ENCODE results near the gene RAD23A. TPM values are rescaled to one million over a fixed set of nuclear protein-coding genes. Genes with fewer than 3 reads are reported as not detected.

Gene RAD23A
- total RNA-seq, 1 donor from 2014 or later = 71.6 TPM

DNA sequence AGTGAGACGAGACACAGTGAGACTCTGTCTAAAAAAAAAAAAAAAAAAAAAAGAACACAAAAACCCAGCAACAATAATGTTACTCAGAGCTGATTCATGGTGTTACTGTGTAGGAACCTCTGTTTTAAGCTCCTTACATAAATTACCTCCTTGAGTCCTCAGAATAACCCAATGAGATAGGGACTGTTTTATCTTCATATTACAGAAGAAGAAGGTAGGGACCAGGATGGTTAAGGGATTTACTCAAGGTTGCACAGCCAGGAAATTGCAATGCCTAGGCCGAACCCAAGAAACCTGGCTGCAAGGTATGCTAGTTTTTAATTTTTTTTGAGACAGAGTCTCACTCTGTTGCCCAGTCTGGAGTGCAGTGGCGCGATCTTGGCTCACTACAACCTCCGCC, 22.2 kb downstream of the RAD23A start:
- Mint-ChIP-seq H3K36me3 (ENCODE audit: low read depth) (no peaks in the 10 kb centered on the region), H3K27me3 (ENCODE audit: low read depth) (no peaks in the 10 kb centered on the region), H3K4me1 (ENCODE audit: low read depth) (peaks cover 23% of the 10 kb centered on the region), H3K4me3 (ENCODE audit: unreplicated experiment) (no peak overlapping the region), H3K9me3 (ENCODE audit: low read depth) (no peaks in the 10 kb centered on the region), H3K27ac (ENCODE audit: unreplicated experiment) (no peak overlapping the region)
- TF ChIP-seq, protein P1, sequence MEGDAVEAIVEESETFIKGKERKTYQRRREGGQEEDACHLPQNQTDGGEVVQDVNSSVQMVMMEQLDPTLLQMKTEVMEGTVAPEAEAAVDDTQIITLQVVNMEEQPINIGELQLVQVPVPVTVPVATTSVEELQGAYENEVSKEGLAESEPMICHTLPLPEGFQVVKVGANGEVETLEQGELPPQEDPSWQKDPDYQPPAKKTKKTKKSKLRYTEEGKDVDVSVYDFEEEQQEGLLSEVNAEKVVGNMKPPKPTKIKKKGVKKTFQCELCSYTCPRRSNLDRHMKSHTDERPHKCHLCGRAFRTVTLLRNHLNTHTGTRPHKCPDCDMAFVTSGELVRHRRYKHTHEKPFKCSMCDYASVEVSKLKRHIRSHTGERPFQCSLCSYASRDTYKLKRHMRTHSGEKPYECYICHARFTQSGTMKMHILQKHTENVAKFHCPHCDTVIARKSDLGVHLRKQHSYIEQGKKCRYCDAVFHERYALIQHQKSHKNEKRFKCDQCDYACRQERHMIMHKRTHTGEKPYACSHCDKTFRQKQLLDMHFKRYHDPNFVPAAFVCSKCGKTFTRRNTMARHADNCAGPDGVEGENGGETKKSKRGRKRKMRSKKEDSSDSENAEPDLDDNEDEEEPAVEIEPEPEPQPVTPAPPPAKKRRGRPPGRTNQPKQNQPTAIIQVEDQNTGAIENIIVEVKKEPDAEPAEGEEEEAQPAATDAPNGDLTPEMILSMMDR (IDR thresholded peaks at IDR 0.05) = no peak
- no peak for DNase-seq (ENCODE audit: low spot score)

DNA sequence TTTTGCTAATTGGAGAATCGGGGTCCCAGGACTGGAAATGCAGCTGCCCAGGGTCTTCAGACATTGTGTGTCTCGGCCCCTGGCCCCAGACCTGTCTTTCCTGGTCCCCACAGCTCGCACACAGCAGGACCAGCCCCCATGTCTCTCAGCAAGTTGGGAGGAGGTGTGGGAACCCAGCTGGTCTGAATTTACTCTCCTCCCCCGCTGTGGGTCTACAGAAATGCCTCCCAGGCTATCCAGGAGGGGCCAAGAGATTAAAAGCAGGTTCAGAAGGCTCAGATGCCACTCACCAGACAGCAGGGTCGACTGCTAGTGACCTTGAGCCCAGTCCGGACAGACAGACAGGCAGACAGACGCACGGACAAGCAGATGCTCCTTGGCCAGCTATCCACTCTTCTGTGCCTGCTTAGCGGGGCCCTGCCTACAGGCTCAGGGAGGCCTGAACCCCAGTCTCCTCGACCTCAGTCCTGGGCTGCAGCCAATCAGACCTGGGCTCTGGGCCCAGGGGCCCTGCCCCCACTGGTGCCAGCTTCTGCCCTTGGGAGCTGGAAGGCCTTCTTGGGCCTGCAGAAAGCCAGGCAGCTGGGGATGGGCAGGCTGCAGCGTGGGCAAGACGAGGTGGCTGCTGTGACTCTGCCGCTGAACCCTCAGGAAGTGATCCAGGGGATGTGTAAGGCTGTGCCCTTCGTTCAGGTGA, 23.8 kb downstream of the RAD23A start, which contains the start of gene DAND5:
Gene DAND5, plus strand, starts transcription at position 285 of the 697 bp plus-strand sequence. Its CDS starts 85 bp downstream, at position 370.
- H3K27me3 Mint-ChIP-seq (ENCODE audit: low read depth) = no peaks in the 10 kb centered on the region
- H3K4me3 Mint-ChIP-seq (ENCODE audit: unreplicated experiment) = no peak within 1 kb of the TSS
- H3K9me3 Mint-ChIP-seq (ENCODE audit: low read depth) = no peaks in the 10 kb centered on the region
- H3K36me3 Mint-ChIP-seq (ENCODE audit: low read depth) = no peaks in the 10 kb centered on the region
- DNase-seq (ENCODE audit: low spot score) = no peak
- H3K4me1 Mint-ChIP-seq (ENCODE audit: low read depth) = peaks cover 23% of the 10 kb centered on the region
- TF ChIP-seq, protein P1 (IDR thresholded peaks at IDR 0.05) = no peak
- H3K27ac Mint-ChIP-seq (ENCODE audit: unreplicated experiment) = no peak within 1 kb of the TSS

DNA sequence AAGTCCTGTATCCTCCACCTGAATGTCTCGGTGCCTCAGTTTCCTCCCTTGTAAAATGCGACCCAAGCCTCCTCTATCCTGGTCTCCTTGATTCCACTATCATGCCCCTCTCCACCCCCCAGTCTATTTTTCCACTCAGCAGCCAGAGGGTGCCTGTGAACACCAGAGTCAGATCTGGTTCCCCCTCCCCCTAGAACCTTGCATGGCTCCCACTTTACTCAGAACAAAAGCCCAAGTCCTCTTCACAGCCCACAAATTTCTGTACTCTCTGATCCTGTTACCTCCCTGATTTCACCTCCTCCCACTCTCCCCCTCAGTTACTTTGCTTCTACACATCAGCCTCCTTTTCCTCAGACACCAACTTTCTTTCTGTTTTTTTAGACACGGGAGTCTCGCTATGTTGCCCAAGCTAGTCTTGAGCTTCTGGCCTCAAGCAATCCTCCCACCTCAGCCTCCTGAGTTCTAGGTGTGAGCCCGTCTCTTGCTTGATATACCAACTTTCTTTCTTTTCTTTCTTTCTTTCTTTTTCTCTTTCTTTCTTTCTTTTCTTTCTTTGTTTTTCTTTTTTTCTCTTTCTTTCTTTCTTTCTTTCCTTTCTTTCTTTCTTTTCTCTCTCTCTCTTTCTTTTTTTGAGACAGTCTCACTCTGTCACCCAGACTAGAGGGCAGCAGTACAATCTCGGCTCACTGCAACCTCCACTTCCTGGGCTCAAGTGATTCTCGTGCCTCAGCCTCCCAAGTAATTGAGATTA, 24.6 kb downstream of the RAD23A start:
- no peak overlapping the region for H3K27ac Mint-ChIP-seq (ENCODE audit: unreplicated experiment)
- H3K4me1 Mint-ChIP-seq (ENCODE audit: low read depth) = peaks cover 19% of the 10 kb centered on the region
- H3K36me3 Mint-ChIP-seq (ENCODE audit: low read depth) = no peaks in the 10 kb centered on the region
- TF ChIP-seq, protein P1 (IDR thresholded peaks at IDR 0.05) = no peak
- H3K9me3 Mint-ChIP-seq (ENCODE audit: low read depth) = no peaks in the 10 kb centered on the region
- no peaks in the 10 kb centered on the region for H3K27me3 Mint-ChIP-seq (ENCODE audit: low read depth)
- no peak overlapping the region for H3K4me3 Mint-ChIP-seq (ENCODE audit: unreplicated experiment)
- DNase-seq (ENCODE audit: low spot score) = no peak

DNA sequence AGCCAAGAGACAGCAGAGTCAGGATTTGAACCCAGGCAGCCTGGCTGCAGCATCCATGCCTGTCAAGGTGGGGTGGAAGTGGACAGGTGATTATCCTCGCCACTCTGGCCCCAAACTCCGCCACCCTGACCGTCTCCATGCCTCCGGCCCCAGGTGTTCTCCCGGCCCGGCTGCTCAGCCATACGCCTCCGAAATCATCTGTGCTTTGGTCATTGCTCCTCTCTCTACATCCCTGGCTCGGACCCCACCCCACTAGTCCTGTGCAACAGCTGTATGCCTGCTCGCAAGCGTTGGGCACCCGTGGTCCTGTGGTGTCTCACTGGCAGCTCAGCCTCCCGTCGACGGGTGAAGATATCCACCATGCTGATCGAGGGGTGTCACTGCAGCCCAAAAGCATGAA, 27.6 kb downstream of the RAD23A start:
- Mint-ChIP-seq H3K27ac (ENCODE audit: unreplicated experiment) (no peak overlapping the region), H3K9me3 (ENCODE audit: low read depth) (no peaks in the 10 kb centered on the region), H3K4me1 (ENCODE audit: low read depth) (peaks cover 20% of the 10 kb centered on the region), H3K36me3 (ENCODE audit: low read depth) (no peaks in the 10 kb centered on the region), H3K27me3 (ENCODE audit: low read depth) (peaks cover 2% of the 10 kb centered on the region), H3K4me3 (ENCODE audit: unreplicated experiment) (no peak overlapping the region)
- TF ChIP-seq, protein P1 (IDR thresholded peaks at IDR 0.05) = no peak
- no peak for DNase-seq (ENCODE audit: low spot score)

DNA sequence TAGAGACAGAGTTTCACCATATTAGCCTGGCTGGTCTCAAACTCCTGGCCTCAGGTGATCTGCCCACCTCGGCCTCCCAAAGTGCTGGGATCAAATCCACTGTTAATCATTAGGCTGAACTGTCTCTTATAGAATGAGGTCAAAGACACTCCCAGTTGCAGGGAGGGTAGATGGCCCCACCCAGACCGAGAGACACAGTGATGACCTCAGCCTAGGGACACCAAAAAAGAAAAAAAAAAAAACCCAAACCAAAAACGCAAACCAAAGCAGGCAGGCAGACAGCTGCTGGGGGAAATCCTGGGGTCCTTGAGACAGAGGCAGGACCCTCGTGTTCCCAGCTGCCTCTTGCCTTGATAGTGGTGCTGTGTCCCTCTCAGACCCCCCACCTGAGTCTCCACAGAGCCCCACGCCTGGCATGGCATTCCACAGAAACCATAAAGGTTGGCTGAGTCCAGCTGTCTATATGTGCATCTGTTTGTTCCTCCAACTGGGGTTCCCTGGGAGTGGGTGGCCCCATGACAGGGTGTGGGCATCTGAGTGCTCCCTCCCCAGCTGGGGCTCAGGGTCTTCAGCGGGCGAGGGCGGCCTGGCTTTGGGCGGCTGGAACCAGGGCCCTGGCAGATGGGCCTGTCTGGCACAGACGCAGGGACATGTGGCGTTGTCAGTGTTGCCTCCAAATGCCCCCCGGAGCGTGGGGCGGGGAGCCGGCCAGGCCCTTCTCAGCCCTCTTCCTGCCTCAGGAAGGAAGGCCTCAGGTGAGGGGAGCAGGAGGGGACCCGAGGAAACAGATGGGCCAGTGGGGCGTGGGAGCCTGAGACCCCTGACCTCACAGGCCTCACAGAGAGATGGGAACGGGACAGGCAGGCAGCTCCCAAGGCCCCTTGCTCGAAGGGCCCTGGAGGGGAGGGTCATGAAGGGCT, 28.9 kb downstream of the RAD23A start:
- Mint-ChIP-seq H3K27me3 (ENCODE audit: low read depth) (peaks cover 2% of the 10 kb centered on the region), H3K27ac (ENCODE audit: unreplicated experiment) (no peak overlapping the region), H3K36me3 (ENCODE audit: low read depth) (no peaks in the 10 kb centered on the region), H3K9me3 (ENCODE audit: low read depth) (no peaks in the 10 kb centered on the region), H3K4me1 (ENCODE audit: low read depth) (peaks cover 15% of the 10 kb centered on the region), H3K4me3 (ENCODE audit: unreplicated experiment) (no peak overlapping the region)
- DNase-seq (ENCODE audit: low spot score) = no peak
- TF ChIP-seq, protein P1 (IDR thresholded peaks at IDR 0.05) = no peak
